Stimulated activated naive CD4-positive, alpha-beta T cell treated with Interleukin-2 at 50 U/mL for 16 hours (primary cell): ENCODE measurements around the gene RAB36.

ENCODE experiments used
- DNase-seq: peaks from one replicate; lab custom pipeline; 2025; lab: John Stamatoyannopoulos, UW

RAB36 gene

GRCh38 chr22:23182309-23183060, 37.2 kb downstream of the RAB36 start:
- peak; percentile 74 for DNase-seq

DNA sequence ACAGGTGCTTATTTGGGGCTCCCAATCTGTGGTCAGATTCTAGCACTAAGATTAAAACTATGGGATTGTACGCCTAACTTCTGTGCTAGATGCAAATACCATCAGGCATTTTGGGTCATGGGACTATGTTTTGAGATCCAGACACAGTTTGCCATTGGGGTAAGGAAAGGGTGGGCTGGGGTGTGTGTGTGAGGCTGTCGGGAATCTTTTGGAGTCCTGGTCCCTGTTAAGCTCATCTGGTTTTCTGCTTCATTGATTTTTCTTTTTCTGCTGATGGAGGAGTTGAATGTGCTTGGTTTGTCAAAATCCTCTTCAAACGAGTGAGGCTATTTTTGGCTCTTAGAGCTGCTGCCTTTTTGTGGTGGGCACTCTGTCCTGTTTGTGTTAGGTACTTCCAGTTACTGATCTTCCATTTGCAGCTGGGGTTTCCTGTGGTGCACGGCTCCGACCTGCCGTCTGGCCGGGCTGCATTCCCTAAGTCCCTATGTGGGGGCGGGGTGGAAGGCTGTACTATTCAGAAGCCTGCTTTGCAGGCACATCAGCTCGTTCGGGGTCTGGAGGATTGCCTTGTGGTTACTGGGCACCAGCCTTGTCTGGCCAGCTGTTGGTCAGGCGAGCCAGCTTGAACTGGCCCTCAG, 37.9 kb downstream of the RAB36 start:
- DNase-seq: no peak

DNA sequence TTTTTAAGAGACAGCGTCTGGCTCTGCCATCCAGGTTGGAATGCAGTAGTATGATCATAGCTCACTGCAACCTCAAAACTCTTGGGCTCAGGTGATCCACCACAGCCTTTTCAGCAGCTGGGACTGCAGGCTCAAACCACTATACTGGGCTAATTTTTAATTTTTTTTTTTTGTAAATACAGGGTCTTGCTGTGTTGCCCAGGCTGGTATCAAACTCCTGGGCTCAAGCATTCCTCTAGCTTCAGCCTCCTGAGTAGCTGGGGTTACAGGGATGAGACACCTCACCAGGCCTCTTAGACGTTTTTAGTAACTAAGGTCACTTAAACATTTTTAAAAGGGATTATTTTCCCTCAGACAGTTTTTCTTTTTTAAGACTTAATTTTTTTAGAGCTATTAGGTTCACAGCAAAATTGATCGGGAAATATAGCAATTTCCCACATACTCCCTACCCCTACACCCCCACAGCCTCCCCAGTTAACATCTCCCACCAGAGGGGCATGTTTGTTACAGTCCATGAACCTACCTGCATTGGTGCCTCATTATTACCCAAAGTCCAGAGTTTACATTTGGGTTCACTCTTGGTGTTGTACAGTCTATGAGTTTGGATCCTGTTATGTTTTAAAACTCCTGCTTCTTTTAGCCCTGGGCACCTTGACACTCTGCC, 39.0 kb downstream of the RAB36 start:
- no peak for DNase-seq

- no peak for DNase-seq
Measured at GRCh38 chr22:23184764-23185113, 39.5 kb downstream of the RAB36 start.

DNA sequence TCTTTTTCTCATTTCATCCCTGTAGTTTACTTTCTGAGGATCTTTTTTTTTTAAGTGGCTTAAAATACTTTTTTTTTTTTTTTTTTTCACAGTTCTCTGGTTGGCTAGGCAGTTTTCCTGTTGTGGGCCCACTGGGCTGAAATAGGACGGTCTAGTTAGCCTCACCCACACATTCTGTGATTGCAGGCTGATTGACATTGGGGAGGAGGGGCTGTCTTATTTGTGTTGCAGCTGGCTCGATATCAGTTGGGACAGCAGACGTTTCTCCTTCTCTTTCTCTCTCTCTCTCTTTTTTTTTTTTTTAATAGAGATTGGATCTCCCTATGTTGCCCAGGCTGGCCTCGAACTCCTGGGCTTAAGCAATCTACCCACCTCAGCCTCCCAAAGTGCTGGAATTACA, 41.9 kb downstream of the RAB36 start:
- no peak for DNase-seq

DNA sequence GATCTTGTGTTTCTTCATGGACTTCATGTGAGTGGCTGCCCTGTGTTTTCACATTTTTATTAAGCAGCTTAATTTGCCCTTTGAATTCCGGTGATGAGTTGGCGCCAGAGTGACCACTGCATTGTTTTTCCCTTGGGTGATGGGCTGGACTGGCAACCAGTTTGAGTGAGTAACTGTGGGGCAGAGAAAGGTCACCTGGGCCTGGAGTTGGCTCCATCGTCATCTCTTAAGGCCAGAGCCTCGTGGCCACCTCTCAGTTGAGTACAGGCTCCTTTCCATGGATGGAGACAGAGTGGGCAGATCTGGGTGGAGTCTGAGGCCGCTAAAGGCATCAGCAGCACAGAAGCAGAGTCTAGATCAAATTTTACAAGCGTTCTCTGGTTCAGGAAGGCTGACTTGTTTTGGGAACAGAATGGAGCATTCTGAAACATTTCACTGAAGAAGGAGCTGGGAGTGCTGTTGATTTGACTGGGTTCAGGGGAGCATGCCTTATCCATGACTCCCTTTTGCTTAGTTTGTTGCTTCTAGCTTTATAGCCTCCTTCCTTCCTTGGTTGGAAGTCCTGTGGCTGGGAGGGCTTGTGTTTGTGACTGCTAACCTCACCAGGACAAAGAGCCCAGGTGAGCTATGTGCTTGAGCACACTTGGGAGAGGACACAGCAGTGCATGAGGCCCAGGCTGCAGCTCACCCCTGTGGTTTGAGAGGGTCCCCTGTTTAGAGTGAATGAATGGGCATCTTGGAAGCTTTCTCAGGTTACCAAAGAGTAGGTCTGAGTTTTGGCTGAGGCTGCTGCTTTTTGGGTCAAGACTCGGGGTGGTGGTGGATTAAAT, 42.8 kb downstream of the RAB36 start:
- DNase-seq: no peak

- no peak for DNase-seq
Measured at GRCh38 chr22:23190526-23190925, 45.2 kb downstream of the RAB36 start.

DNA sequence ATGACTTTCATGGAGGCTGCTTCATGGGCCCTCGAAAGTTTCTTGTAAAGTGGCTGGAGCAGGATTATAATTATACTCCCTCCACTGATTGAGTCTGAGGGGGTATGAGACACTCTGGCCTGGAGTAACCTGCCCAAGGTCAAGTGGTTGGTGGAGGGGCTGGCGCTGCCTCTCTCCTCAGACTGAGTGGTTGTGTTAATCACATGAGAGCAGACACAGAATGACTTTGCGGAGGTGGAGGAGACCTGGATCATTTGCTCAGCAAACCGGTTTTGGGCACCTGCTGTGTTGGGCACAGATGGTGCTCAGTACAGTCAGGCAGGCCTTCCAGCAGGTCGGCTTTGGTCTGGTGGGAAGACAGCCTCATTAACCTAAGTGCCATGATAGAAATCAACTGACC, 46.9 kb downstream of the RAB36 start:
- no peak for DNase-seq

DNA sequence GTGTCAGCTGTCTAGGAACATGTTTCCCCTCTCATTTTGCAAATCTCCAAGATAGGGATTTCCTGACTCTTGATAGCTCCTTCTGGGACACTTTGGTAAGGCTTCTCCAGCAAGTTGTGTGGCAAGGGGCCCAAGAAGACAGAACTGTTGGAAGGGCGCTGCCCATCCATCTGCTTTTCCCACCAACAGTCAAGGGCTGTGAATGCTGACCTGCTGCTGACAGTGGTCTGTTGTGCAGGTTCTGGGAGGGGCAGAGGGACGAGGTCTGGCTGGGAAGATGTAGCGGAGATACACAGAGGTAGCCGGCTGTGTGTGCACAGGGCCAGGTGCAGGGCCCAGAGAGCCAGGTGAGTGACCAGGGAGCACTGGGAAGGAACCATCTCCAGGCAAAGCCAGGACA, 47.3 kb downstream of the RAB36 start:
- DNase-seq: no peak

- no peak for DNase-seq
Measured at GRCh38 chr22:23193196-23193827, 48.0 kb downstream of the RAB36 start.

DNA sequence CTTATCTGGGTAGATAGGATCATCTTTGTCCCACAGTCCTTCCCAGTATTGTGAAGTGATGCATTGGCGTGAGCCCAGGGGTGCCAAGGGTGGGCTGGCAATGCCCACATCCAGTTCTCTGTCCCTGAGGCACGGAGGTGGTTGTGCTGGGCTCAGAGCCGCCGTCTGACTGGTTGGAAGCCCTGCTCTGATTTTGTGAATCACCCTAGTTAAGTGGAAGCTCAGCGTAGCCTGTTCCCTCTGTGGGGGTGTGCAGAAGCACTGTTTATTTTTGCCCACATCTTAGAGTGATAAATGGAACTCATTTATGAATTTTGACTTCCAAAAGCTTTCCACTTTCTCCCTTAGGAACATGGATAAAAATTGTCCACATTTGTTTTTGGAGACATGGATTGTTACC, 48.6 kb downstream of the RAB36 start:
- no peak for DNase-seq

DNA sequence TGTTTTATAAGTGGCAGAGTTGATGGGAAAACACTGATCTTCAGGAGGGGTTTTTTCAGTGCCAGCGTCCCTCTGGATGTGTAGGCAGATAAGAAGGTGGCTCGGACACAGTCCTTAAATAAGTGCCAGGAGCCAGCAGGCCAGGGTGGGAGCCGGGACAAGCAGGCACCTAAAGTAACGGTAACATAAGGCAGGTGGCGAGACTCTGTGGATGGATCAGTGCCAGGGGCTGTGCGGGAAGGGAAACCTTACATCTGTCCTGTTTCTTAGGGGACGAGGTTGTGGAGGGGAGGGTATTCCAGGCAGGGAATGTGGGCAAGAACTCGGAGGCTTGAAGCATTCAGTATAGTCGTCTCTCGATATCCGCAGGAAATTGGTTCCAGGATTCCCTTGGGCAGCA, 50.9 kb downstream of the RAB36 start:
- no peak for DNase-seq

GRCh38 chr22:23197836-23198235, 52.6 kb downstream of the RAB36 start:
- DNase-seq: no peak

GRCh38 chr22:23199159-23199558, 53.9 kb downstream of the RAB36 start:
- DNase-seq: no peak

DNA sequence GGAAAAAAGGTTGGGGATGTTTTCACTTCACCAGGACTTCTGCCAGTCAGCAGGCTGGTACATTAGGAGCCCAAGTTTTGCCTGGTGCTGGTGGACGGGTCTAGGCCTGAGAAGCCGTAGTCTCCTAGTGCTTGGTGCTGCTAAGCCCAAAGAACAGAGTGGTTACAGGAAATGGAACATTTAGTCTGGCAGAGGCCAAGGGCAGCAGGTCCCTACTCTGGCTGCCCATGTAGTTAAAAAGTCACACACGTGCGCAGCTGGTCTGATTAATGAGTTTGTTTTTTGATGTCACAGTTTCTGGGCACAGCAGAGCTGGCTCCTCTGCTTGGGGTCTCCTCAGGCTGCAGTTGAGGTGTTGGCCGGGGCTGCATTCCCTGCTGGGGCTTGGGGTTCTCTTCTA, 55.6 kb downstream of the RAB36 start:
- DNase-seq: no peak

GRCh38 chr22:23202812-23203451, 57.7 kb downstream of the RAB36 start:
- DNase-seq: no peak

DNA sequence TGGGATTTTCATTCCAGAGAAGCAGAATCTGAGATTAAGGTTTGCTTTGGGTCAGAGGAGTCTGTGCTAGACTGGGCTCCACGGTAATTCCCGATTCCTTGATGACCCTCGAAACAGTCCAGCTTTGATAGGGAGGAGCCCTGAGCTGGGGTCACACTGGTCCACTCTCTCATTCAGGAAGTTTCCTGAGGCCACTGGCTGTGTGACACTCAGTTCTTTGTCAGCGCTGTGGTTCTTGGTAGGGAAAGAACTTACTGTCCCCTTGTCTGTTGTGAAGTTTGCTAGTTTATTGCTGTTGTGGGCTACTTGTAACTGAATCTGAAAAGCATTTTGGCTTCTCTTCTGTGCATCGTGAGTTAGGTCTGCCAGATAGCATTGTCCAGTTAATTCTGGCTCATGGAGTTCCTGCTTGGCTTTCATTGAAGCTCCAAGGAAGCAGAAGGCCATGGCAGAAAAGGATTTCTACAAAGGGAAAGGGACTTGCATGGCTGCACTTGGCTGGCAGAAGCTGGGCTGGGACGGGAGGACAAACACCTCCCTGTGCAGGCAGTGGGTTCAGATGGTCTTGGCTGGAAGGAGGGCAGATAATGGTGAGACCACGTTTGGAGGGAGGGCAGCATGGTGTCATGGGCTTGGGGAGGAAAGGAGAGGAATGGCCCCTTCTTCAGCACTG, 58.3 kb downstream of the RAB36 start:
- DNase-seq: no peak

- no peak for DNase-seq
Measured at GRCh38 chr22:23204125-23204488, 58.8 kb downstream of the RAB36 start.

DNA sequence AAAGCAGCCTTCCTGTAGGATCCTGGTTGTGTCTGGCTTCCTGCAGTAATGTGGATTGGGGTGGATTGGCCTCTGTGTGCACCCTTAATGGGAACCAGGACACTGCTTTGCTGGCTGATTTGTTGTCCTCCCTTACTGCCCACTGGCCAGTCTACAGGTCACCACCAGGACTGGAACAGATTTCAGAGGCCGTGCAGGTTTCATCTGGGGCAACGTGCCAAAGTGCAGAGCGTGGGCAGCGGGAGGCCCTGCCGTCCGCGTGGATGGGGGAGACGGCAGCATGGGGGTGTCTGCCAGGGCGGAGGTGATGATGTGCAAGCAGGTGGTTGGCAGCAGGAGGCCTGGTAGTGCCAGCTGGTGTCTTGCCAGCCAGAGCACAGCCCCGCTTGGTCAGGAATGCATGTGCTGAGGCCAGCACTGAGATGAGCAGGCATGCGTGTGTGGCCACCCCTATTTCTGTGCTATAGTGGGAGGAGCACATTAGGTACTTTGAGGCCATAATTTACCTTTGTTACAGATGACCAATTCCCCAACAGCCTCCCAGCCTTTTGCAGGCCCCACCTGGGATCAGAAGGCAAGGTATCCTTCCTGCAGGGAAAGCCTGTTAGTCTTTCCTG, 59.4 kb downstream of the RAB36 start:
- no peak for DNase-seq

GRCh38 chr22:23205339-23206049, 60.2 kb downstream of the RAB36 start:
- no peak for DNase-seq
